ENCODE measurements around the gene CLCN7. TPM values are rescaled to one million over a fixed set of nuclear protein-coding genes. Genes with fewer than 3 reads are reported as not detected.

The CLCN7 gene
- total and polyA plus RNA-seq, 2 of the 13 experiments (the other 11 are each of a cell fraction or from before 2014, with no cell fraction given): 24.6 to 25.1 TPM

DNA sequence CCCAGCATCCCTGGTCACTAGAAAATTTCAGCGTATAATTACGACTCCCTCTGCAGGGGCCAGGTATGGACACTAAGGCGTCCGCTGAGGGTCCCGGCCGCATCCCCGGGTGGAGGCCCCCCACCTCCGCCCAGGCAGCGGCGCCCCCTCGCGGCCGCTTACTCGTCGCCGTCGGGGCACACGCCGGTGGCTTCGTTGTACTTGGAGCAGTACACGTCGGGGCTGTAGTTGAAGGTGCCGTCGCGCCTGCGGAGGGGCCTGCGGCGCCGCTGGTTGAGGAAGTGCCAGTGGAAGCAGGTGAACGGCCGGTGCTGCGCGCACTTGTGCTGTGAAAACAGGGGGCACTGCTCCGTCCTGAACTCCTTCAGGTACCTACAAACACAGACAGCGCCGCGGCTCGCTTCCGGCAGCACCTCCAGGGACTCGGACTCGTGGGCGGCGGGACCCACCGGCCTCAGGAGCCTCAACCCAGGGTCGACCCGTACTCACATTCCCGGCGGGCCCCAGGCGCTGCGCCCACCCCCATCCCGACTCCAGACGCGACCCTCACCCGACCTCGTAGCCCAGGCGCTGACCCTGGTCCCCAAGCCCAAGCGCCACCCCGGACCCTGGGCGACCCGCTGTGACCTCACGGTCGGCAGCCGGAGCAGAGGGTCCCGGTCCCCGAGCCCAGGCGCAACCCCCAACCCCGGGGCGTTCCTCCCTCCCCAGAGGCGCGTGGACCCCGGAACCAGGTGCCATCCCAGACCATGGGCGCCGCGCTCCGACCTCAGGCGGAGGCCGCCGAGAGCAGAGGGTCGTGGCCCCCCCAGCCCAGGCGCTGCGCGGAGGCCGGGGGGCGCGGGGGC lies 60.9 kb downstream of the CLCN7 start (continued):
- TF ChIP-seq MAZ (IDR thresholded peaks at IDR 0.05; ENCODE audit: borderline replicate concordance, low read depth, low read length) (peak; percentile 51; the same call in 1 of the 2 replicates), MAZ (CRISPR knock-in tag; IDR thresholded peaks at IDR 0.05; ENCODE audit: low read depth) (peak; percentile 62), ZNF335 (CRISPR knock-in tag; IDR thresholded peaks at IDR 0.05) (no peak), ZNF251 (CRISPR knock-in tag; IDR thresholded peaks at IDR 0.05) (no peak), ZBTB7A (CRISPR knock-in tag; IDR thresholded peaks at IDR 0.05) (peak; percentile 50), POLR2G (IDR thresholded peaks at IDR 0.05; ENCODE audit: low read depth, low read length) (no peak), ZNF207 (IDR thresholded peaks at IDR 0.05; ENCODE audit: borderline replicate concordance) (no peak), ZNF354B (CRISPR knock-in tag; IDR thresholded peaks at IDR 0.05) (no peak), SMAD3 (CRISPR knock-in tag; IDR thresholded peaks at IDR 0.05) (no peak), PRDM10 (CRISPR knock-in tag; IDR thresholded peaks at IDR 0.05; ENCODE audit: low read depth) (no peak), ZNF800 (CRISPR knock-in tag; IDR thresholded peaks at IDR 0.05) (peak; percentile 73), MED13 (CRISPR knock-in tag; IDR thresholded peaks at IDR 0.05) (0 out of 2 replicates have a peak, but pooled peaks have one; percentile 26), ZBTB7B (CRISPR knock-in tag; IDR thresholded peaks at IDR 0.05) (peak; percentile 68; the same call in 1 of the 2 replicates), ZNF264 (CRISPR knock-in tag; IDR thresholded peaks at IDR 0.05) (no peak), ETV6 (CRISPR knock-in tag; conservative IDR thresholded peaks at IDR 0.05) (peak; percentile 19; the same call in 1 of the 2 replicates), THAP11 (CRISPR knock-in tag; IDR thresholded peaks at IDR 0.05) (peak; percentile 38; the same call in 1 of the 2 replicates)
- TF ChIP-seq, protein P1, sequence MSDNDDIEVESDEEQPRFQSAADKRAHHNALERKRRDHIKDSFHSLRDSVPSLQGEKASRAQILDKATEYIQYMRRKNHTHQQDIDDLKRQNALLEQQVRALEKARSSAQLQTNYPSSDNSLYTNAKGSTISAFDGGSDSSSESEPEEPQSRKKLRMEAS (IDR thresholded peaks at IDR 0.05): peak; percentile 40
- TF ChIP-seq, protein P2, sequence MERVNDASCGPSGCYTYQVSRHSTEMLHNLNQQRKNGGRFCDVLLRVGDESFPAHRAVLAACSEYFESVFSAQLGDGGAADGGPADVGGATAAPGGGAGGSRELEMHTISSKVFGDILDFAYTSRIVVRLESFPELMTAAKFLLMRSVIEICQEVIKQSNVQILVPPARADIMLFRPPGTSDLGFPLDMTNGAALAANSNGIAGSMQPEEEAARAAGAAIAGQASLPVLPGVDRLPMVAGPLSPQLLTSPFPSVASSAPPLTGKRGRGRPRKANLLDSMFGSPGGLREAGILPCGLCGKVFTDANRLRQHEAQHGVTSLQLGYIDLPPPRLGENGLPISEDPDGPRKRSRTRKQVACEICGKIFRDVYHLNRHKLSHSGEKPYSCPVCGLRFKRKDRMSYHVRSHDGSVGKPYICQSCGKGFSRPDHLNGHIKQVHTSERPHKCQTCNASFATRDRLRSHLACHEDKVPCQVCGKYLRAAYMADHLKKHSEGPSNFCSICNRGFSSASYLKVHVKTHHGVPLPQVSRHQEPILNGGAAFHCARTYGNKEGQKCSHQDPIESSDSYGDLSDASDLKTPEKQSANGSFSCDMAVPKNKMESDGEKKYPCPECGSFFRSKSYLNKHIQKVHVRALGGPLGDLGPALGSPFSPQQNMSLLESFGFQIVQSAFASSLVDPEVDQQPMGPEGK (CRISPR knock-in tag; IDR thresholded peaks at IDR 0.05): peak; percentile 78
- TF ChIP-seq, protein P3, sequence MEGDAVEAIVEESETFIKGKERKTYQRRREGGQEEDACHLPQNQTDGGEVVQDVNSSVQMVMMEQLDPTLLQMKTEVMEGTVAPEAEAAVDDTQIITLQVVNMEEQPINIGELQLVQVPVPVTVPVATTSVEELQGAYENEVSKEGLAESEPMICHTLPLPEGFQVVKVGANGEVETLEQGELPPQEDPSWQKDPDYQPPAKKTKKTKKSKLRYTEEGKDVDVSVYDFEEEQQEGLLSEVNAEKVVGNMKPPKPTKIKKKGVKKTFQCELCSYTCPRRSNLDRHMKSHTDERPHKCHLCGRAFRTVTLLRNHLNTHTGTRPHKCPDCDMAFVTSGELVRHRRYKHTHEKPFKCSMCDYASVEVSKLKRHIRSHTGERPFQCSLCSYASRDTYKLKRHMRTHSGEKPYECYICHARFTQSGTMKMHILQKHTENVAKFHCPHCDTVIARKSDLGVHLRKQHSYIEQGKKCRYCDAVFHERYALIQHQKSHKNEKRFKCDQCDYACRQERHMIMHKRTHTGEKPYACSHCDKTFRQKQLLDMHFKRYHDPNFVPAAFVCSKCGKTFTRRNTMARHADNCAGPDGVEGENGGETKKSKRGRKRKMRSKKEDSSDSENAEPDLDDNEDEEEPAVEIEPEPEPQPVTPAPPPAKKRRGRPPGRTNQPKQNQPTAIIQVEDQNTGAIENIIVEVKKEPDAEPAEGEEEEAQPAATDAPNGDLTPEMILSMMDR (CRISPR knock-in tag; IDR thresholded peaks at IDR 0.05): peak; percentile 87
